Measurements from ENCODE around the gene PLPPR3. TPM values are rescaled to one million over a fixed set of nuclear protein-coding genes. Genes with fewer than 3 reads are reported as not detected.
"Not testable (repeated sequence)": the region's sequence is repeated elsewhere in the genome, so short reads cannot be mapped to it uniquely, and the experiment has no call there.

Gene PLPPR3
- polyA plus RNA-seq, 4 donors, result 11.6 to 24.0 (median 17.3) TPM

GRCh38 chr19:853614-854220 is 32.0 kb upstream of the PLPPR3 start:
- DNase-seq (ENCODE audit: low read depth in 4 of 4, low spot score in 2 of 4), result not testable (repeated sequence)

DNA sequence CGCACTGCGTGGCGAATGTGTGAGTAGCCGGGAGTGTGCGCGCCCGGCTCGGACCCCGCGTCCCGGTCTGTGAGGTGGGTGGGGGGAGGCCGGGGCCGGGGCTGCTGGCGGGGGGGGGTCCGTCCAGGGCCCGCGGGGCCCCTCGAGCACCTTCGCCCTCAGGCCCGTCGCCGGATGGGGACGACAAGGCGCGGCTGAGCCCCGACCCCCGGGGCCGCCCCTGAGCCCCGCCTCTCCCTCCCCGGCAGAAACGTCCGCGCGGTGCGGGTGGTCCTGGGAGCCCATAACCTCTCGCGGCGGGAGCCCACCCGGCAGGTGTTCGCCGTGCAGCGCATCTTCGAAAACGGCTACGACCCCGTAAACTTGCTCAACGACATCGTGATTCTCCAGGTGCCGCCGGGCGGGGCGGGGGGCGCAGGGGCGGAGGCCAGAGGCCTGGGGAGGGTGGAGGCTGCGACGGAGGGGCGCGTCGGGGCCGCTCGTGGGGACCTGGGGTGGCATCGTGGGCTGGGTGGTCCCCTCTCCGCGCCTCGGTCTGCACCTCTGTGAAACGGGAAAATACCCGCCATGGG is 31.3 kb upstream of the PLPPR3 start:
- no peak for DNase-seq (ENCODE audit: low read depth in 4 of 4, low spot score in 2 of 4)

DNA sequence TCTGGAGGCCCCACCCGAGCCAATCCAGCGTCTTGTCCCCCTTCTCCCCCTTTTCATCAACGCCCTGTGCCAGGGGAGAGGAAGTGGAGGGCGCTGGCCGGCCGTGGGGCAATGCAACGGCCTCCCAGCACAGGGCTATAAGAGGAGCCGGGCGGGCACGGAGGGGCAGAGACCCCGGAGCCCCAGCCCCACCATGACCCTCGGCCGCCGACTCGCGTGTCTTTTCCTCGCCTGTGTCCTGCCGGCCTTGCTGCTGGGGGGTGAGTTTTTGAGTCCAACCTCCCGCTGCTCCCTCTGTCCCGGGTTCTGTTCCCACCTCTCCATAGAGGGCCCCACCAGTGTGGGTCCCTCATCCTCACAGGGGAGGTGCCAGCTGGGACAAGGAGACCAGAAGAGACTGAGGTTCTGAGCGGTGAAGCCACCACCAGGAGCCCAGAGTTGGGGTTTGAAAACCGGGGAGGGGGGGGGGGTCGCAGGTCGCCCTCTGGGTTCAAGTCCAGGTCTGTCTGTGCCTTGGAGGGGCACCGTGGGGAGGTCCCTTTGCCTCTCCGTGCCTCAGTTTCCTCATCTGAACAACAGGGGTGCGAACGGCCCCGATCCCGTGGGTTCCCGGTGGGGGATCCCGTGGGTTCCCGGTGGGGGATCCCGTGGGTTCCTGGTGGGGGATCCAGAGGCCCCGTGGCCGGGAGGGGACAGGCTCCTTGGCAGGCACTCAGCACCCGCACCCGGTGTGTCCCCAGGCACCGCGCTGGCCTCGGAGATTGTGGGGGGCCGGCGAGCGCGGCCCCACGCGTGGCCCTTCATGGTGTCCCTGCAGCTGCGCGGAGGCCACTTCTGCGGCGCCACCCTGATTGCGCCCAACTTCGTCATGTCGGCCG is 30.6 kb upstream of the PLPPR3 start, which contains the start of gene ELANE:
ELANE (plus strand) TSS at position 168 of the 878 bp plus-strand sequence; CDS start at position 194, 26 bp downstream.
- no peak for DNase-seq (ENCODE audit: low read depth in 4 of 4, low spot score in 2 of 4)

GRCh38 chr19:850979-851335 is 29.2 kb upstream of the PLPPR3 start:
- no peak for DNase-seq (ENCODE audit: low read depth in 4 of 4, low spot score in 2 of 4)

GRCh38 chr19:850221-850978 is 28.6 kb upstream of the PLPPR3 start:
- DNase-seq (ENCODE audit: low read depth in 4 of 4, low spot score in 2 of 4), result no peak

GRCh38 chr19:849195-849594 is 27.4 kb upstream of the PLPPR3 start:
- DNase-seq (ENCODE audit: low read depth in 4 of 4, low spot score in 2 of 4), result not testable (repeated sequence)

DNA sequence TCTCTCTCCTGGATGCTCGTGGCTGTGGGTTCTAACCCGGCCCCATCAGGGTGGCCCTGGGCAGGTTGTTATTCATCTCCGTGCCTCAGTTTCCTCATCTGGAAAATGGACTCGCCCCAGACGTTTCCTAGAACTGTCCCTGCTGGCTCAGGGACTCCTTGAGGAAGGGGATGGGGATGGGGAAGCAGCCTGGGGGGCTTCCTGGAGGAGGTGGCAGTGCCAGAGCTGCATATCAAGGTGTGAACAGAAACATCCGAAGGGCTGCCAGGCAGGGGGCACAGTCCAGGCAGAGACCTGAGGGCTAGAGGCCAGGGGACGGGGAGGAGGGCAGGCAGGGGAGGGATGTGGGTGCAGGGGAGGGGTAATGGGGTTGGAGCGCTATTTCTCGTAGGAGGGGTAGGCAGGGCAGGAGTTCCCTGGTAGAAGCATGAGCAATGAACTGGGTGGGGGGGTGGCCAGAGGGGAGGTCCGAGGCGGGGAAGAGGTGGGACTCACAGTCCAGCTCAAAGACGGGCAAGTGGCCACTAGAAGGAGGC is 26.7 kb upstream of the PLPPR3 start:
- no peak for DNase-seq (ENCODE audit: low read depth in 4 of 4, low spot score in 2 of 4)

DNA sequence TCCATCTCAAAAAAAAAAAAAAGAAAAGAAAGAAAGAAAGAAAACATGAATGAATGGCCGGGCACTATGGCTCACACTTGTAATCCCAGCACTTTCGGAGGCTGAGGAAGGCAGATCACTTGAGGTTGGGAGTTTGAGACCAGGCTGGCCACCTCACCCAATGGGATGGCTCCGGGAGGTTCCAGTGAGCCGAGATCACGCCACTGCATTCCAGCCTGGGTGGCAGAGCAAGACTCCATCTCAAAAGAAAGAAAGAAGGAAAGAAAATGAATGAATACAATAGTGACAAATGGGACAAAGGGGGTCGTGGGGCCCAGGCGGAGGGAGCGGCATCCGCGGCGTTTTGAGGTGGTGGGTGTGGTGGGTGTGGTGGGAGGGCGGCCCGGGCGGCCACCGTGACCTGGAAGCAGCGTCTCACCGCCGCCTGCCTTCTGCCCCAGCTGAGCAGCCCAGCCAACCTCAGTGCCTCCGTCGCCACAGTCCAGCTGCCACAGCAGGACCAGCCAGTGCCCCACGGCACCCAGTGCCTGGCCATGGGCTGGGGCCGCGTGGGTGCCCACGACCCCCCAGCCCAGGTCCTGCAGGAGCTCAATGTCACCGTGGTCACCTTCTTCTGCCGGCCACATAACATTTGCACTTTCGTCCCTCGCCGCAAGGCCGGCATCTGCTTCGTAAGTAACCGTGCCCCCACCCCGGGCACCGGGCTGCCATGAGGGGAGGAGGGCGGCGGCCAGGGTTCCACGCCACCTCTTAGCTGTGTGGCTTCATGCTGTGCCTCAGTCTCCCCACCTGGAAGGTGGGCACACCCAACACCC is 24.2 kb upstream of the PLPPR3 start:
- DNase-seq (ENCODE audit: low read depth in 4 of 4, low spot score in 2 of 4), result no peak

GRCh38 chr19:844546-844971 is 22.8 kb upstream of the PLPPR3 start:
- DNase-seq (ENCODE audit: low read depth in 4 of 4, low spot score in 2 of 4), result no peak

GRCh38 chr19:843836-844545 is 22.2 kb upstream of the PLPPR3 start:
- DNase-seq (ENCODE audit: low read depth in 4 of 4, low spot score in 2 of 4), result no peak

- no peak for DNase-seq (ENCODE audit: low read depth in 4 of 4, low spot score in 2 of 4)
These were observed 21.6 kb upstream of the PLPPR3 start for GRCh38 chr19:843180-843835.

DNA sequence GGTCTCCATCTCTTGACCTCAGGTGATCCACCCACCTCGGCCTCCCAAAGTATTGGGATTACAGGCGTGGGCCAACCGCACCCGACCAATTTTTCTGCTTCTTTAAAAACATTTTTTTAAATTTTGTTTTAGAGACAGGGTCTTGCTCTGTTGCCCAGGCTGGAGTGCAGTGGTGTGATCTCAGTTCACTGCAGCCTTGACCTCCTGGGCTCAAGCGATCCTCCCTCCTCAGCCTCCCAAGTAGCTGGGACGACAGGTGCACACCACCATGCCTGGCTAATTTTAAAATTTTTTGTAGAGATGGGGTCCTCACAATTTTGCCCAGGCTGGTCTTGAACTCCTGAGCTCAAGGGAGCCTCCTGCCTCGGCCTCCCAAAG is 21.0 kb upstream of the PLPPR3 start:
- DNase-seq (ENCODE audit: low read depth in 4 of 4, low spot score in 2 of 4), result not testable (repeated sequence)

- no peak for DNase-seq (ENCODE audit: low read depth in 4 of 4, low spot score in 2 of 4)
These were observed 18.9 kb upstream of the PLPPR3 start, which contains the start of gene PRTN3 for GRCh38 chr19:840519-841206. TSS of gene PRTN3 (plus strand) at chr19:840999. CDS start at chr19:841009, 10 bp downstream.

DNA sequence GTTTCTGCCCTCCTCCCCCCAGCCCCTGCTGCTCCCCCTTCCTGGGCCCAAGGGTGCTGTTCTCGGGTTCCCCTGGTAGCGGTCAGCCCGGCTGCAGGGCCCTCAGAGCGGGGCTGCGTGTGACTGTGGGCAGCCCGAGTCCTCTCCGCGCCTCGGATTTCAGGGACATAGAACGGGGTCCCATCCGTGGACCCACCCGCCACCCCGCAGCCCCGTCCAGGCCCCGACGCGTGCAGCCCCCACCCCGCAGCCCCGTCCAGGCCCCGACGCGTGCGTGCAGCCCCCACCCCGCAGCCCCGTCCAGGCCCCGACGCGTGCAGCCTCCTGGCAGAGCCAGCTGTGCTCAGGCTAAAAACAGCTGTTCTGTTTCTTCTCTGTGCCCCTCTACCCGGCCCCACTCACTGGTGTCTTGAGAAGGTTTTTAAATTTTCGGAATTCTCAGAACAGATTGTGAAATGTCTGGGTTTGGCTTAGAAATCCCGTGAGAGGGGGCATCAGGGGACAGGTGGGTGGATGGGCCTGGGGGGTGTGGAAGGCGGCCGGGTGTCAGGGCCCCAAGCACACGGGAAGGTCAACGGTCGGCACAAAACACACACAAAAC is 13.6 kb upstream of the PLPPR3 start:
- no peak for DNase-seq (ENCODE audit: low read depth in 4 of 4, low spot score in 2 of 4)

DNA sequence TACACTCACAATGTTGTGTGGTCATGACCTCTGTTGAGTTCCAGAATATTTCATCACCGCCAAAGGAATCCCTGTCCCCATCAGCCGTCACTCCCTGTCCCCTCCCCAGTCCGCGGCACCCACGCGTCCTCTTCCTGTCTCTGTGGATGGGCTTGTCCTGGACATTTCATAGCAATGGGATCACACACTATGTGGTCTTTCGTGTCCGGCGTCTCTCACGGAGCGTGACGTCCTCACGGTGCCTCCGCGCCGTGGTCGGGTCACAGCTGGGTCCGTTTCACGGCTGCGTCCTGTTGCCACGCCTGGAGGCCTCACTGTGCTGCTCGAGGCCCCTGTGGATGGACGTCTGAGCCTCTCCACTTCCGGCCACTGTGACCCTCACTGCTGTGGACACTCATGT is 12.5 kb upstream of the PLPPR3 start:
- no peak for DNase-seq (ENCODE audit: low read depth in 4 of 4, low spot score in 2 of 4)

DNA sequence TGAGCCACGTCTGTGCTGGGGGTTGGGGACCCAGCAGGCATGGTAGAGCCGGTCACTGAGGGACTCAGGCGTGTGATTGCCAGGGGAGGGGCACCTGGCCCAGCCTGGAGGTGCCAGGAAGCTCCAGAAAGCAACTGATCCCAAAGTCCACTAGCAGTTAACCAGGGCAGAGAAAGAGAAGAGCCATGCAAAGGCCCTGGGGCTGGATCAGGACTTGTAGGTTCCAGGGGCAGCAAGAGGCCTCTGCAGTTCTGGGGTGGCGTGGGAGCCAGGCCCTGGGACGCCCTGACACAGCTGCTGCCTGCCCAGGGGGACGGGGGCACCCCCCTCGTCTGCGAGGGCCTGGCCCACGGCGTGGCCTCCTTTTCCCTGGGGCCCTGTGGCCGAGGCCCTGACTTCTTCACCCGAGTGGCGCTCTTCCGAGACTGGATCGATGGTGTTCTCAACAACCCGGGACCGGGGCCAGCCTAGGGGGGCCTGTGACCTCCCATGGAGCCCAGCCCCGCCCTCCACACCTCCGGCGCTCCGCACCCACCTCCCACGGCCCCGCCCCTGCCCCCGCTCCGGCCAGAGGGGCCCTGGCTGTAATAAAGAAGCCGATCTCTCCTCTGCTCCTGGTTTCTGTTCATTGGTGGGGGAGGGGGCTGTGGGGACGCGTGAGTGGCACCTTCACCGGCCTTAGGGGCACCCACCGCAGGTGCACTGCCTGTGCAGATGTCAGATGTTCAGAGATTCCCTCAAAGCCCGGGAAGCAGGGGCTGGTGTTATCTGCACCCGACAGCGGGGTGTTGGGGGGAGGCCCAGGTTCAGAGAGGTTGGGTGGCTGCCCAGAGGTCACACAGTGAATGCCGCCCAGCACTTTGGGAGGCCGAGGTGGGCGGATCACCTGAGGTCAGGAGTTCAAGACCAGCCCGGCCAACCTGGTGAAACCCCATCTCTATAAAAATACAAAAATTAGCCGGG is 9.9 kb upstream of the PLPPR3 start:
- no peak for DNase-seq (ENCODE audit: low read depth in 4 of 4, low spot score in 2 of 4)

Measured in left renal cortex interstitium (tissue), 4 donors.